GM18951 (cell line): ENCODE measurements around the gene STIMATE.

ENCODE experiments used
- POLR2A ChIP-seq: IDR thresholded peaks from 4 replicates; pipeline ENCODE4 v1.6.1; 2011; ENCODE audit warnings: mild to moderate bottlenecking; ENCODE audit not compliant: insufficient read length, insufficient read depth; ENCODE audit errors: extremely low read depth
- in situ Hi-C: fragments of 300-500 bp; cut with MboI; formaldehyde crosslinking; loops from one replicate; pipeline ENCODE4 v1.12.0; 2022; ENCODE audit warnings: low sequenced_read_pairs, mixed read lengths, inconsistent platforms; ENCODE audit not compliant: unreplicated experiment

Gene STIMATE

DNA sequence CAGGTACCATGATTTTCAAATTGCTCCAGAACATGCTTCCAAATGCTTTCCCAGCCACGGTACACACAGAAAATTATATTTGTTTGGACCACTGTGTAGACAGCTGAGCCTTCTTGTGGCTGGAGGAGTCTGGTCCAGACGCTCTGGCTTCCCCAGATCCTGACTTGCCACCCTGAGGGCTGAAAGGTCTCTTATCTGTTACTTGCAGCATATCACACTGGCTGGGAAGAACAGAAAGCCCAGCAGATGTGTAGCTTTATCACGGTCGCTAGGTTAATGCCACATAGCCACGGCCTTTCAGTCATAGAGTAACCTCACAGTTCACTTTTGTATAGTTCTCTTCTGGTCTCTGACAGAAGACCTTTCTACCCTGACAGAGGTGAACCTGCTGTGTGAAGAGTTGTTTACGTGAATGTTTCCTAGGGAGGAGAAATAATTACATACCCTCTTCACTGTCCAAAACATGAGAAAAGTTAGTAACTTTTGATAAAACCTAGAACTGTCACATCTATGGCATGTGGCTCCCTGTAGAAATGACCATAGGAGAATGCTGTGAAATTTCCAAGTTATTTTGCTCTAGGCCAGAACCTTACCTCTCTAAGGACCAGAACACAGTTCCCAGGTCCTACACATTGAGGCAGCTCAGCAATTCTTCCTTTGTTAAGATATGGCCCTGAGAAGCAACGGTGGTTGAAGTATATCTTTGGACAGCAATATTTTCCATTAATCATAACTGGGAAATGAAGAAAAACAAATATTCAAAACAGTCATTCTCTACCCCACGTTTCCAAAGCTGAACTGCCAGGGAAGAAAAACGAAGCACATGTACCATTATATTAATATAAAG lies 15.8 kb upstream of the STIMATE start:
- no peak for TF ChIP-seq POLR2A
- in situ Hi-C loops = no loop called here

DNA sequence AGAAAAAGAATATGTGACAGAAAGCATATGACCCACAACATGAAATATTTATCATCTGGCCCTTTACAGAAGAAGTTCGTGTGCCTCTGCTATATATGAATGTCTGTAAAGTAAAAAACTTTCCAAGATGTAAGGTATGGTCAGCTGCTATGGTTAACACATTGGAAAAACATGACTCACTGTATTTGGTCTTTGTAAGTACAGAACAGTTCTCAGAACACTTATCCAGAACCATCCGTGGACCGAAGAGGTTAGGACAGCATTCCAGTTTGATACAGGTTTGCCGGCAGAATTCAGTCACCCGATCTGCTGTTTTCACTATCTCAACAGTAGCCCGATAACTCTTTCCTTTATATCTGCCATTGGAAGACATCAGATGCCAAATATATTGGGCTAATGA lies 13.5 kb upstream of the STIMATE start:
- no peak for TF ChIP-seq POLR2A
- in situ Hi-C loops = no loop called here

DNA sequence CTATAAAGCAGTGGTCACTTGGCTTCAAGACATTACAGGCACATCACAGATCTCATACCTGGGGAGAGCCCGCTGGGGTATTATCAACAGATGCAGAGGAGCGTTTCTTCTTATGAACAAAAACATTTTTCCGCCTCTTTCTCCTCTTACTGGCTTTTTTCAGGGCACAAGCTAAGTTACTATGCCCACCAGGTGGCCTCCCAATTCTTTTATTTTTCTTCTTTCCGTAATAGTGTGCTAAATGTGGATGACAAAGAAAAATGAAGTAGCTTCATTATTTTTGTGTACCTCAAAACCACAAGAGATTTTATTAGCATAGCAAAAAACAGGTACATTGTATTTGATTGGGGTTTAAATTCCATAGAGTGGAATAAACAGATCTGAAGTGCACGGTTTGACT lies 10.1 kb upstream of the STIMATE start:
- in situ Hi-C loops = no loop called here
- no peak for TF ChIP-seq POLR2A

DNA sequence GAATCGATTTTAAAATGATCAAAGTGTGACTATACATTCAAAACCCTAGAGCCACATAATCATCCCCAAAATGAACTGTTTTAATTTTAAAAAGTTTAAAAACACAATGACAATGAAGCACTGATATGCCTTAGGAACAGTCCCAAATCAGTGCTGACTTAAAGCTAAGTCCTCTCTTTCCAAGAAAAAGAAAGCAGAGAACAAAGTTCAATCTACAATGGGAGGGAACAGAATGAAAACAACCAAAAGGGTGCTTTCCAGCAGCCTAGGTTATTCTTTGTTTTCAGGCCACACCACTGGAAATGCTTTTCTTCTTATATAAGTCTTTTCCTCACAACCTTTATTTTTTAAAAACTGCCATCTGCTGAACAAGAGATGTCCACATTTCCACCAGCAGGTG lies 7.2 kb upstream of the STIMATE start:
- no peak for TF ChIP-seq POLR2A
- in situ Hi-C loops = no loop called here

DNA sequence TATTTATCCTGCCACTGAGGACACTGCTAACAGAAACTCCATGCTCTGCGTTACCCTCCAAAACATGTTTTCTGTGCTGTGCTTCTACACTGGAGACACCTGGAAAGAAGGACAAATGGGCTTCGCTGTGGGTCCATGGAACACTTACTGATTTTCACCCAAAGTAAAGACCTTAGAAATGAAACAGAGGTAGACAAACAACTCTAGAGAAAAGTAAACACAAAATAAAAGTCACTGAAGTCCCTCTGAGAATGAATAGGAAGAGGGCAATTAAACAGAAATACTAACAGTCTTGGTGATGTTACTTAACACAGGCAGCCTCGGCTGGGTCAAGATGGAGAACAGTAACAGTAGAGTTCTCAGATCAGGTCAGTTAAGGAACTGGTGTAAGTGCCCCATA lies 6.7 kb upstream of the STIMATE start:
- no peak for TF ChIP-seq POLR2A
- in situ Hi-C loops = no loop called here

DNA sequence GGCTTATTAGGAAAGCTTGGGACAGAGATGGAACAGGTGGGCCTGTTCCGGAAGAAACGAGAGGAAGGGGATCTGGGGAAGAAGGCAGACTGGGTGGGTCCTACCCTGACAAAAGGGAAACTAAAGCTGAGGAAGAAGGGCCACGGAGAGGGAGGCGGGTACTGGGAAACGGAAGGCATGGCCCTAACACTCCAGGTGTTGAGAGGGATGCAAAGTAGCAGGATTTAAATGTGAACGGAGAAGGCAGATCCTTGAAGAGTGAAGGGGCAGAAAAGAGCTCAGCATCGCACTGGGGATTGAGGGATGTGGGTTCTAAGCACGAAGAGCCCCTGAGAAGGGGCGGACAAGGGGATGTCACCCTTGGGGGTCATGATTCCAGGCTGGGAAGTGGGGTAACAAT lies 735 bp downstream of the STIMATE start:
- in situ Hi-C loops = no loop called here
- no peak for TF ChIP-seq POLR2A

DNA sequence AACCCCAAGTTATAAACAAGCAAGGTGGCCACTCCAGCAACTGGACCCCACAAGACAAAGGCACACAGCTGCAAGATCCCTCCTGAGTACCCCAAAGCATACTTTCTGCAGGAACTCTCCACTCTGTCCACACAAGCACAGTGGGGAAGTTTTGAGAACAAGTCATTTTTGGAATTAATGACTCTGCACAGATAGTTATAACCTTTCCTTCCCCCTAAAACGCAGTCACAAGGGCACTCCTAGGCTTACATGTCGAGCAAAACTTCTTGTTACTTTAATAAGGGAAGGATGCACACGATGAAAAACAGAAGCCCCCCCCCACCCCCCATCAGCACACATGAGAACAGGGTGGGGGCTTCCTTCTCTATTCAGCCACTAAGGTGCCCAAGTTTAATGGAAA lies 1.2 kb downstream of the STIMATE start:
- TF ChIP-seq POLR2A = no peak
- in situ Hi-C loops = no loop called here

DNA sequence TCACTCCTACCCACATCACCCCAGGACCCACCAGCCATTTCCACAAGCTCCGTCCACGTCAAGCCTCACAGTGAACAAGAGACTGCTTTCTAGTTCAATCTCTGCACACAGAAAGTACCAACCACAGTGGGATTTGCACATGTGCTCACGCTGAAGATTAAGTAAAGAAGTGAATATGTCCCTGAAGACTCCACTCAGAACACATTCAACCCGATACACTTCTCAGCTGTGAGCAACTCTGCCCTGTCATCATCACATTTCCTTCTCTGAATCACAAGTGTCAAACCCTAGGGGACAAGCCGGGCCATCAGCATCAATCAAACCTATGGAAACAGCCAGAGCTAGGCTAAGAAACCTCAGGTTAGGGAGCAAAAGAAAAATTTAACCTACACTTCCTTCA lies 1.9 kb downstream of the STIMATE start:
- no peak for TF ChIP-seq POLR2A
- in situ Hi-C loops = no loop called here

DNA sequence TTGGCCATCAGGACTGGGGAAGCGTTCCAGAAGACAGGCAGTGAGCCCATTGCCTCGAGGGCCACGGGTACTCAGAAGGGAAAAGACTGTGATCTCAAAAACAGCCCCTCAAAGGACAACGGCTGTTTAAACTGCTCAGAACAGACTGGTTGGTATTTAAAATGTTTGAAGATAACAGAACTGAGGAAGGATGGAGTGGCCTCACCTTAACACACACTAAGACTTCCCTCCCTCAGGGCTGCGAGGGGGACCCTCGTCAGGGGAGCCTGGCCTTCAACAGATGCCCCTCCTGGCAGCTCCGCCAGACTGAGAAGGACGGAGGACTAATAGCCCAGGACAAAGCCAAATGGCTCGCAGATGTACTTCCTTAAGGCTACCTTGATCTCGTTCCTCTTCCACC lies 2.6 kb downstream of the STIMATE start:
- TF ChIP-seq POLR2A = no peak
- in situ Hi-C loops = no loop called here

DNA sequence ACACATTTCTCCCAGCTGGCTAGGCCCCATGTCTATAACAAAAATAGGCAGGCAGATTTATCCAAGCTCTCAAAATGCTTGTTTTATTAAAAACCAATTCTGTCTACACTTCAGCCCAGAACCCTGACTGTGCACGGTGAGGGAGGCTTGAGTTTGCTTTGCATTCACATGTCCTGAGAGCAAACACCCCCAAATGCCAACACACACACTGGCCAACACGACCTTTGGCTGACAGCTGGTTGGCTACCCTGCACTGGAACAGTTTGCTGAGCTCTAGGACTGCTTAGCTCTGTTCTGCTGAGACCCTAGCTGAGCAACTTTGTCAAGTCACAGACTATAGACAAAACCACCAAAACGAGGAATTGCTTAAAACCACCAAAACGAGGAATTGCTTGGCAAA lies 3.6 kb downstream of the STIMATE start:
- in situ Hi-C loops = no loop called here
- no peak for TF ChIP-seq POLR2A

DNA sequence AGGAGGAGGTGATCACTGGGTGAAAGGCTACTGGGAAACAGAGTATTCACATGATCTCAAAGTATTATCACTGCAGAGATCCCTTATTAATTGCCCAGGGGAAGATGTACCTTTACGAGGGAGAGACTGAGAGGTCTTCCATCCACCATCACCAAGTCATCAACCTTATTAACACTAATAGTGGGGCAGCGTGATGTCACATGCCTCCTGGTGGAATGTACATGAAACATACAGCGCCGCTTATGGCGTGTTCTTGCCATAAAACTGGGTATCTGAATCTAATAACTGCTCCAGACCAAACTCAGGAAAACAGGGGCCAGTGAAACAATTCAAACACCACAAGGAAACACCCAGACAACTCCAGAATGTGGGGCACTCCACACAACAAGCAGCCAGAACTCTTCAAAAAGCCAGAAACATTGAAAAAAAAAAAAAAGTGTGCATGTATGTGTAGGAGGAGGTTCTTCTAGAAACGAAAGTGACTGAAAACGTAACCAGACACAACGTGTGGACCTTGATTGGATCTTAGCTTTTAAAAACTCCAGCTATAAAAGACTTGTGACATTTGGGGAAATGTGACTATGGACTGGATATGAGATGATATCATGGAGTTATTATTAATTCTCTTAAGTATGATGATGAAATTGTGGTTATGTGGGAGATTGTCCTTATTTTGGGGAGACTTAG lies 4.6 kb downstream of the STIMATE start:
- in situ Hi-C loops = no loop called here
- TF ChIP-seq POLR2A = no peak

DNA sequence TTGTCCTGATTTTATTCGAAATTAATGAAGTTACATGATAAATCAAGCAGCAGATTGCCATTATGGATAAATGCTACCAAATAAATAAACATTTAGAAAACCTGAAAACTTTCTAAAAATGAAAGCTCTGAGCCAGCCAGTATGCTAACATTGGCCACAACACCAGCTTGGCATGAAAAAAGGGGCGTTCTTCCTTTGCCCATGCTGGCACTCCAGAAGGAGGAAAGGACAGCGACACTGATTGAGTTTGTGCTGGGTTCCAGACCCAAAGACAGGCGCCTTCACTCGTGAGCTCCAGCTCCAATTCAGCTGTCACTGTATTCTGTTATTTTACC lies 5.1 kb downstream of the STIMATE start:
- in situ Hi-C loops = no loop called here
- TF ChIP-seq POLR2A = no peak

DNA sequence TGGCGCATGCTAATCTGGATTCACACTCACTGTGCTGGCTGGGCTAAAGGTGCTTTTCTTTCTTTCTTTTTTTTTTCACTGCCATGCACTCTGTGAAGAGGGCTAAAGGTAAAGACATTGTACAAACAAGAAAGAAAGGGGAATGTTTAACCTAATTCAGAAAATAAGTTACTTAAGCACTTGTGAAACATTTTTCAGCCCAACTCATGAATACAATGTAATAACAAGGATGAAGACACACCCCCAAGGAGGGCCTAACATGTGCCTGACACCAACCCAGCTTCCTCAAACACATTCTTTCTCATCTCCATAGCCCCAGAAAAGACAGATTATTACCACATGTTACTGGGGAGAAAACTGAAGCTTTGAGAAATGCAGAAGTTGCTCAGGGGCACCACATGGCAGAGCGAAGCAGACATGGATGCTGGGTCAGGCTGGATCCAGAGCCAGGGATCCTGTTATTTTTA lies 5.7 kb downstream of the STIMATE start:
- TF ChIP-seq POLR2A = no peak
- in situ Hi-C loops = no loop called here

DNA sequence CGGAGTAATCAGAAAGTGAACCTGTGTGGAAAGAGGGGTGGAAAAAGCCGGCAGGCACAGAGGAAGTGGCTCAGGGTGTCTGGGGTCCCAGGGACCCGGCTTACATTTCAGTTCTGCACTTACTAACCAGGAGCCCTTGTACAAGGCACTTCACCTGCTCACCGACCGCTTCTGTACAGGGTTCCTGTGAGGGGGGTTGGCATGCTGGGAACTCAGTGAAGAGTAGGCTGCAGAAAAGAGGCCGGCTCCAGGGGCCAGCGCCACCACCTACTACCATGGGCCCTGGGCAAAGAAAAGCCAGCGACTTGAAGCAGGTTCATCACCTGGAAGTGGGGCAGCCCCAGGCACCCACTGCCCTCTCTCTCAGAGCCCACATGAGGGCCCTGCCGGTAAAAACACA lies 6.2 kb downstream of the STIMATE start:
- TF ChIP-seq POLR2A = no peak
- in situ Hi-C loops = no loop called here

DNA sequence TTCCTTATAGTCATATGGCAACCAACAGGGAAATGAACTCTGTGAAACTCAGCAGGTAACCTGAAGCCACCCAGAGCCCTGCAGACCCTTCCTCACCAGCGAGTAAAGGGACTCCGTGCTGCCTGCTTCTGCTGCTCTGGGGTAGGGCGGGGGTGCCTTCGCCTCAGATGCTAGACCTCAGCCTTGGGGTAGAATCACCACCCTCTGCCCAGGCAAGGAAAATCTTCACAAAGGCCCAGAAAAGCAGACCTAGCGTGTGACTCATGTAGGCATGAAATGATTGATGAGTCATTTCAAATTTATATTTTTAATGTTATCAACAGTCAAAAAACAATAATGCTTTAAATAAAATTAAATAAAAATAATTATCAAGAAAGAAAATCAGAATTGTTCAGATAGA lies 6.6 kb downstream of the STIMATE start:
- in situ Hi-C loops = no loop called here
- no peak for TF ChIP-seq POLR2A

DNA sequence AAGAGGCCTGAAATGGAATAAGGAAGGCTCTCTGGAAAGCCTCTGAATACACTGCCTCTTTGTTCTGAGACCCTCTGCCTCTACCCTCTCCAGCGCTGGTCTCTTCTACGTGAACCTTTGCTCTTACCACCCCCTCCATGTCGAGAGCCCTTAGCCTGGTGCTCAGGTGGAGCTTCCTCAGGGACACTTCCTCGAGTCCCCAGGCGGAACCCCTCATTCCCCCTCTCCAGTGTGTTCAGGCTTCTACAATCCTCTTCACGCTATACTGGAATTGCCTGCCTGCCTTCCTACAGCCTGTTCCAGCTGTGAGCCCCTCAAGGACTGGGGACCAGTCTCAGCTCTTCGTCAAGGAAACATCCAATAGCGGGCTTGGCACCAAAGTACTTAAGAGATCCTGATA lies 7.4 kb downstream of the STIMATE start:
- TF ChIP-seq POLR2A = no peak
- in situ Hi-C loops = no loop called here
